GM12878 (cell line): Measurements from ENCODE around the gene TJP1. TPM values are rescaled to one million over a fixed set of nuclear protein-coding genes. Genes with fewer than 3 reads are reported as not detected.

ENCODE experiments used
- ATAC-seq: fragments of 200-7000 bp; cut with Tn5 transposase; 3 replicates; pipeline ENCODE4 v1.9.1; 2020; ENCODE audit warnings: mild to moderate bottlenecking, moderate library complexity
- BruUV-seq: library from RNA; stranded (reverse); fragments of 400-500 nt; replicated peaks from 2 replicates; lab custom pipeline; 2021; lab: Mats Ljungman, UMichigan
- CTCF ChIA-PET: fragments of 300-600 bp; sonication (Branson Sonifier 250); formaldehyde crosslinking; extraction: SDS; loops from one replicate; lab custom pipeline; 2021; ENCODE audit warnings: inconsistent platforms; lab: Yijun Ruan, JAX
- POLR2A ChIA-PET: fragments of 350-600 bp; formaldehyde crosslinking; extraction: SDS; loops from one replicate; lab custom pipeline; 2021; ENCODE audit warnings: inconsistent platforms; lab: Charles Lee
- RAD21 ChIA-PET: fragments of 300-600 bp; sonication (Branson Sonifier 250); formaldehyde crosslinking; loops from one replicate; lab custom pipeline; 2023; ENCODE audit warnings: antibody characterized with exemption; ENCODE audit not compliant: unreplicated experiment; lab: Charles Lee
- SMC1A ChIA-PET: fragments of 300-600 bp; sonication (Branson Sonifier 250); formaldehyde crosslinking; loops from one replicate; lab custom pipeline; 2023; ENCODE audit not compliant: unreplicated experiment, uncharacterized antibody; lab: Charles Lee
- DNase-seq: peaks from one replicate; pipeline ENCODE4 v3.0.0-alpha.2; 2011; ENCODE audit warnings: low read depth, low spot score
- FAIRE-seq: peaks from 3 replicates; lab custom pipeline; 2011; peaks lifted over from hg19 to GRCh38; lab: Jason Lieb, UNC
- H2AFZ ChIP-seq: 2 replicates; pipeline ENCODE4 v1.6.0; 2011; ENCODE audit warnings: low read depth, low read length, control low read depth; ENCODE audit not compliant: control insufficient read depth
- H3K27ac ChIP-seq: 2 replicates; pipeline ENCODE4 v1.5.1; 2011; ENCODE audit warnings: control low read depth; ENCODE audit not compliant: control insufficient read depth, insufficient read depth
- H3K27me3 ChIP-seq, 2 experiments: replicated peaks in 1 of 2; 2 replicates each; pipeline versions ENCODE4 v1.6.0 to v1.6.1; 2011; ENCODE audit warnings: low read length in 1 of 2; ENCODE audit not compliant: control insufficient read depth in 2 of 2, insufficient read depth in 2 of 2
- H3K36me3 ChIP-seq, 2 experiments: 2 replicates each; pipeline ENCODE4 v1.5.1; 2011; ENCODE audit warnings: low read length in 1 of 2; ENCODE audit not compliant: control insufficient read depth in 2 of 2, insufficient read depth in 2 of 2
- H3K4me1 ChIP-seq: 2 replicates; pipeline ENCODE4 v1.6.1; 2011; ENCODE audit warnings: mild to moderate bottlenecking, low read length, moderate library complexity, mixed read lengths; ENCODE audit not compliant: control insufficient read depth, insufficient read depth
- H3K4me2 ChIP-seq: 2 replicates; pipeline ENCODE4 v1.6.0; 2011; ENCODE audit warnings: control low read depth; ENCODE audit not compliant: control insufficient read depth, insufficient read depth
- H3K4me3 ChIP-seq: fragments of 200-600 bp; sonication (generic); 2 replicates; pipeline ENCODE4 v1.5.1; 2016
- H3K79me2 ChIP-seq: 2 replicates; pipeline ENCODE4 v1.6.0; 2011; ENCODE audit warnings: low read length; ENCODE audit not compliant: control insufficient read depth, insufficient read depth
- H3K9ac ChIP-seq: 2 replicates; pipeline ENCODE4 v1.8.0; 2011; ENCODE audit warnings: low read length, control low read depth, mixed read lengths; ENCODE audit not compliant: control insufficient read depth, insufficient read depth
- H3K9me3 ChIP-seq: replicated peaks from 3 replicates; pipeline ENCODE4 v1.5.1; 2011; ENCODE audit warnings: mild to moderate bottlenecking, low read length; ENCODE audit not compliant: control insufficient read depth, insufficient read depth
- H4K20me1 ChIP-seq: 2 replicates; pipeline ENCODE4 v1.6.0; 2011; ENCODE audit not compliant: control insufficient read depth, insufficient read depth
- CBX3 ChIP-seq: fragments of 200-600 bp; sonication (generic); IDR thresholded peaks from 2 replicates; pipeline ENCODE4 v1.6.1; 2016; ENCODE audit warnings: low read depth, borderline replicate concordance
- SUZ12 ChIP-seq: fragments of 200-600 bp; sonication (generic); IDR thresholded peaks from one replicate; pipeline ENCODE4 v1.6.1; 2018; ENCODE audit warnings: antibody characterized with exemption, mild to moderate bottlenecking; ENCODE audit not compliant: unreplicated experiment
- TAF1 ChIP-seq: IDR thresholded peaks from 2 replicates; pipeline ENCODE4 v1.6.1; 2011; ENCODE audit warnings: mild to moderate bottlenecking, low read depth, low read length, borderline replicate concordance
- WGBS: methylation state at CpG from one replicate; pipeline ENCODE4 v1.1.6; 2016; ENCODE audit warnings: low lambda C conversion rate; ENCODE audit not compliant: insufficient replicate concordance, insufficient coverage; ENCODE audit errors: missing lambda C conversion rate; 5-methylcytosine and 5-hydroxymethylcytosine counted together
- in situ Hi-C: fragments of 300-500 bp; cut with MboI; formaldehyde crosslinking; loops from 9 replicates; pipeline ENCODE4 v1.14.3; 2018; ENCODE audit warnings: mixed read lengths
- intact Hi-C: fragments of 100-400 bp; cut with micrococcal nuclease; formaldehyde crosslinking; loops from one replicate; pipeline ENCODE4 v1.14.2; 2022; ENCODE audit not compliant: unreplicated experiment
- polyA plus RNA-seq, 11 experiments: library from polyadenylated mRNA; depleted of rRNA in 4 of 11; unstranded in 6 of 11; stranded (reverse) in 5 of 11; fragments of >200 nt; fragmentation: Nextera tagmentation in 4 of 11; fragmentation: Illumina TruSeq in 1 of 11; extraction: Ambion mirVana in 4 of 11; extraction: Trizol in 1 of 11; gene quantifications; 1 replicate in 1 of 11; 2 replicates in 10 of 11; pipeline versions ENCODE4 v1.2.1 to v1.2.3, GENCODE V29; 2011 to 2016; ENCODE audit warnings: inconsistent platforms in 2 of 11, missing spikeins in 2 of 11, low read depth in 1 of 11
- total RNA-seq, 4 experiments: library from RNA; depleted of rRNA in 3 of 4; stranded (reverse); fragments of >200 nt in 3 of 4; fragmentation: Illumina TruSeq in 1 of 4; extraction: Trizol in 1 of 4; gene quantifications; 2 replicates each; pipeline versions ENCODE4 v1.2.1 to v1.2.3, GENCODE V29; 2013 to 2021
- TF ChIP-seq, protein P1 (sequence below): IDR thresholded peaks from 2 replicates; pipeline ENCODE4 v1.6.1; 2011; ENCODE audit warnings: low read depth, mild to moderate bottlenecking, low read length, moderate library complexity, borderline replicate concordance; ENCODE audit errors: extremely low read depth
- TF ChIP-seq, protein P2 (sequence below): fragments of 450-650 bp; conservative IDR thresholded peaks from 2 replicates; pipeline ENCODE4 v1.6.1; 2017; ENCODE audit warnings: mild to moderate bottlenecking, moderate library complexity
- TF ChIP-seq, protein P3 (sequence below): fragments of 450-650 bp; formaldehyde crosslinking; IDR thresholded peaks from 2 replicates; pipeline ENCODE4 v1.4.0; 2022; ENCODE audit warnings: mild to moderate bottlenecking, moderate library complexity

The TJP1 gene
- total and polyA plus RNA-seq, 10 of the 15 experiments (the other 5 are each of a cell fraction or from before 2014, with no cell fraction given) = 0.01 to 0.49 (median 0.08) TPM; not detected in 7

DNA sequence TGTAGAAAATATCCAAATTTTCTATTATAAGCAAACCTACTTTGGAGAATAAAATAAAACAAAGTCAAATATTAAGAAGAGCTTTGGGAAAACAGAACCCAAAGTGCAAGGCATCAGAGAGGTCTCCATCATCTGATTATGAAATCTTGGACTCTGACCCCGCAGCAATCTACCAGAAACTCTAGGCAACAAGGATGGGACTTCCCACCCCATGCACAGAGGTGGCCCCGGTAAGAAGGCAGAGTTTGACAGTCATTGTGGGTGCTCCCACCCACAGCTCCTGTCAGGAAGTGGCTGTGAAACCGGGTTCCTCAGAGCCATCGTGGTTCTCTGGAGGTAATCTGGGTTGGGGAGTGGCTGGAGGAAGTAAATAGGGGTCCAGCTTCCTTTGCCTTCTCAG, 37.0 kb upstream of the TJP1 start:
- SMC1A ChIA-PET = no interaction called here
- DNase-seq = no peak
- TF ChIP-seq SUZ12 = no peak
- TF ChIP-seq, protein P1, sequence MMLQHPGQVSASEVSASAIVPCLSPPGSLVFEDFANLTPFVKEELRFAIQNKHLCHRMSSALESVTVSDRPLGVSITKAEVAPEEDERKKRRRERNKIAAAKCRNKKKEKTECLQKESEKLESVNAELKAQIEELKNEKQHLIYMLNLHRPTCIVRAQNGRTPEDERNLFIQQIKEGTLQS = no peak
- TF ChIP-seq, protein P2, sequence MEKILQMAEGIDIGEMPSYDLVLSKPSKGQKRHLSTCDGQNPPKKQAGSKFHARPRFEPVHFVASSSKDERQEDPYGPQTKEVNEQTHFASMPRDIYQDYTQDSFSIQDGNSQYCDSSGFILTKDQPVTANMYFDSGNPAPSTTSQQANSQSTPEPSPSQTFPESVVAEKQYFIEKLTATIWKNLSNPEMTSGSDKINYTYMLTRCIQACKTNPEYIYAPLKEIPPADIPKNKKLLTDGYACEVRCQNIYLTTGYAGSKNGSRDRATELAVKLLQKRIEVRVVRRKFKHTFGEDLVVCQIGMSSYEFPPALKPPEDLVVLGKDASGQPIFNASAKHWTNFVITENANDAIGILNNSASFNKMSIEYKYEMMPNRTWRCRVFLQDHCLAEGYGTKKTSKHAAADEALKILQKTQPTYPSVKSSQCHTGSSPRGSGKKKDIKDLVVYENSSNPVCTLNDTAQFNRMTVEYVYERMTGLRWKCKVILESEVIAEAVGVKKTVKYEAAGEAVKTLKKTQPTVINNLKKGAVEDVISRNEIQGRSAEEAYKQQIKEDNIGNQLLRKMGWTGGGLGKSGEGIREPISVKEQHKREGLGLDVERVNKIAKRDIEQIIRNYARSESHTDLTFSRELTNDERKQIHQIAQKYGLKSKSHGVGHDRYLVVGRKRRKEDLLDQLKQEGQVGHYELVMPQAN = no peak
- no peak for TF ChIP-seq TAF1
- TF ChIP-seq CBX3 = no peak
- TF ChIP-seq, protein P3, sequence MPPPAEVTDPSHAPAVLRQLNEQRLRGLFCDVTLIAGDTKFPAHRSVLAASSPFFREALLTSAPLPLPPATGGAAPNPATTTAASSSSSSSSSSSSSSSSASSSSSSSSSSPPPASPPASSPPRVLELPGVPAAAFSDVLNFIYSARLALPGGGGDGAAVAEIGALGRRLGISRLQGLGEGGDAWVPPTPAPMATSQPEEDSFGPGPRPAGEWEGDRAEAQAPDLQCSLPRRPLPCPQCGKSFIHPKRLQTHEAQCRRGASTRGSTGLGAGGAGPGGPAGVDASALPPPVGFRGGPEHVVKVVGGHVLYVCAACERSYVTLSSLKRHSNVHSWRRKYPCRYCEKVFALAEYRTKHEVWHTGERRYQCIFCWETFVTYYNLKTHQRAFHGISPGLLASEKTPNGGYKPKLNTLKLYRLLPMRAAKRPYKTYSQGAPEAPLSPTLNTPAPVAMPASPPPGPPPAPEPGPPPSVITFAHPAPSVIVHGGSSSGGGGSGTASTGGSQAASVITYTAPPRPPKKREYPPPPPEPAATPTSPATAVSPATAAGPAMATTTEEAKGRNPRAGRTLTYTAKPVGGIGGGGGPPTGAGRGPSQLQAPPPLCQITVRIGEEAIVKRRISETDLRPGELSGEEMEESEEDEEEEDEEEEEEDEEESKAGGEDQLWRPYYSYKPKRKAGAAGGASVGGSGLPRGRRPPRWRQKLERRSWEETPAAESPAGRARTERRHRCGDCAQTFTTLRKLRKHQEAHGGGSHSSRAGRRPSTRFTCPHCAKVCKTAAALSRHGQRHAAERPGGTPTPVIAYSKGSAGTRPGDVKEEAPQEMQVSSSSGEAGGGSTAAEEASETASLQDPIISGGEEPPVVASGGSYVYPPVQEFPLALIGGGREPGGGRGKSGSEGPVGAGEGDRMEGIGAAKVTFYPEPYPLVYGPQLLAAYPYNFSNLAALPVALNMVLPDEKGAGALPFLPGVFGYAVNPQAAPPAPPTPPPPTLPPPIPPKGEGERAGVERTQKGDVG (CRISPR knock-in tag) = no peak
- POLR2A ChIA-PET = no interaction called here
- no peak for ATAC-seq
- H3K79me2 ChIP-seq = no peaks in the 10 kb centered on the region
- no peaks in the 10 kb centered on the region for H3K4me1 ChIP-seq
- H3K27ac ChIP-seq = no peak overlapping the region
- no peak overlapping the region for H3K4me3 ChIP-seq
- H3K9ac ChIP-seq = no peak overlapping the region
- no peaks in the 10 kb centered on the region for H4K20me1 ChIP-seq
- CTCF ChIA-PET = interaction anchor here (0.6 kb wide), 1 partner anchor 9 kb away, joined by 5 read pairs; no protein-coding TSS in a partner anchor
- no peaks in the 10 kb centered on the region for H3K9me3 ChIP-seq
- no peak overlapping the region for H3K4me2 ChIP-seq
- 7% methylated on average over 4 of the region's 4 CpGs for WGBS
- no peaks in the 10 kb centered on the region for H3K27me3 ChIP-seq
- intact Hi-C loops = loop anchor here (10.0 kb wide), 1 partner anchor 46 kb away; no protein-coding TSS in a partner anchor
- in situ Hi-C loops = no loop called here
- BruUV-seq = no TSS peak
- H3K36me3 ChIP-seq = no peaks in the 10 kb centered on the region
- RAD21 ChIA-PET = no interaction called here
- FAIRE-seq = no peak
- no peak overlapping the region for H2AFZ ChIP-seq
